GM19238 (cell line): ENCODE results near the gene SMARCA4.
"Not testable (repeated sequence)": the region's sequence is repeated elsewhere in the genome, so short reads cannot be mapped to it uniquely, and the experiment has no call there.

ENCODE experiments used
- DNase-seq: peaks from one replicate; pipeline ENCODE4 v3.0.0; 2011; ENCODE audit warnings: low spot score; ENCODE audit not compliant: insufficient read length

The SMARCA4 gene

DNA sequence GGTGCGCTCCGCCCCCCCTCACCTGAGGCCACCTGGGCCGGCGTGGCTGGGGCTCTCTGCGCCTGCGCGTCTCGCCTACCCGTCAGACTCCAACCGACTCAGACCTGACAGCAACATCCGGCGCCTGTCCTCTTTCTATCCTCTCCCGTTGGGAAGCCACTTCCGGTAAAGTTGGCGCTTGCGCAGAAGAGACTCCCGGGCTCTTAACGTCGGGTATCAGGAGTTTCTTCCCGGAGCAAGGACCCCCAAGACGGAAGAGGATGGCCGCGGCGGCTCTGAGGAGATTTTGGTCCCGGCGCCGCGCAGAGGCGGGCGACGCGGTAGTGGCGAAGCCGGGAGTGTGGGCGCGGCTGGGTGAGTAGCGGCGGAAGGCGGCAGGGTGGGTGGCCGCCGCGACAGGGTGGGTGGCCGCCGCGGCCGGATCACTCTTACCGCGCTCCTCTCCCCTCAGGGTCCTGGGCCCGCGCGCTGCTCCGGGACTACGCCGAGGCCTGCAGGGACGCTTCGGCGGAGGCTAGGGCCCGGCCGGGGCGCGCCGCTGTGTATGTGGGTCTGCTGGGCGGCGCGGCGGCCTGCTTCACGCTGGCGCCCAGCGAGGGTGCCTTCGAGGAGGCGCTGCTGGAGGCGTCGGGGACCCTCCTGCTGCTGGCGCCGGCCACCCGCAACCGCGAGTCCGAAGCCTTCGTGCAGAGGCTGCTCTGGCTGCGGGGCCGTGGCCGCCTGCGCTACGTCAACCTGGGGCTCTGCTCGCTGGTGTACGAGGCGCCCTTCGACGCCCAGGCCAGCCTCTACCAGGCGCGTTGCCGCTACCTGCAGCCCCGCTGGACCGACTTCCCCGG lies 32.0 kb upstream of the SMARCA4 start, which contains the start of the genes TIMM29 and YIPF2:
TSS of gene TIMM29 (plus strand) at position 249 of the 839 bp plus-strand sequence. CDS start at position 261, 12 bp downstream.
TSS of gene YIPF2 (minus strand) at position 77 of the 839 bp plus-strand sequence. CDS start 229 bp downstream, outside the sequence.
- peak; percentile 98 for DNase-seq

GRCh38 chr19:10929402-10929794 lies 31.4 kb upstream of the SMARCA4 start:
- DNase-seq = no peak

DNA sequence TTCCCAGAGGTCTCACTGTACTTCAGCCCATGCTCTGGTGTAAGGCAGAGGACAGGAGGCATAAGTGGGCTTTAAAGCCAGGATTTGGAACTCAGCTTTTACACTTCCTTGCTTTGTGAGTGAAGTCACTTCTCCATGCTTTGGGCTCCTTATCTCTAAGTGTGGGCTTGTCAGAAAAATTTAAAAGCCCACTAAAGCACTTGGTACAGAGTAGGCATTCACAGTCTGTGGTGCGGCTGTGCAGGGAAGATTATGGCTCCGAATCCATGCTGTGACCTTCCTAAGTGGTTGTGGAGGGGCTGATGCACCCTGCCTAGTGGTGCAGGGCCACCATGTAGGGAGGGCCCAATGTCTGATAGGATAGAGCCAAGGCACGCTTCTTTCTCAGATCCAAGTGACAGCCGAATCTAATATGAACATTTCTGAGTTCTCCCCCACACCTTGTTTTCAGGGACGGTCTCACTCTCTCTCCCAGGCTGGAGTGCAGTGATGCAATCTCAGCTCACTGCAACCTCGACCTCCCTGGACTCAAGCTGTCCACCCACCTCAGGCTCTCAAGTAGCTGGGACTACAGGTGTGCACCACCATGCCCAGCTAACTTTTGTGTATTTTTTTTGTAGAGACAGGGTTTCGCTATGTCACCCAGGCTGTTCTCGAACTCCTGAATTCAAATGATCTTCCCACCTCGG lies 25.3 kb upstream of the SMARCA4 start:
- no peak for DNase-seq

DNA sequence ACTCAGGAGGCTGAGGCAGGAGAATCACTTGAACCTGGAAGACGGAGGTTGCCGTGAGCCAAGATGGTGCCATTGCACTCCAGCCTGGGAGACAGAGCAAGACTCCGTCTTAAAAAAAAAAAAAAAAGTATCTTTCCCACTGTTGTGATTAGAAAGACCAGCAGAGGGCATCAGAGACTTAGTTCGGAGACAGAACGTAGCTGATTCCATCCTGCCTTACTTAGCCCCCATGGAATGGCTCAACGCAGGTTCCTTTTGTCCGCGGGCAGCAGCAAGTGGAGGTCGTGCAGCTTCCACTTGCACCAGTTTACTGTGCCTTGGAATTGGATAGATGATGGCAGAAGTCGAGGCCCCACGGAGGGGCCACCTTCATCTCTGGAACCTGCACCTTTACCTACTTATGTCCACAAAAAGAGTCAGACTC lies 24.2 kb upstream of the SMARCA4 start:
- DNase-seq = no peak

- DNase-seq = not testable (repeated sequence)
Observed at GRCh38 chr19:10941649-10942048, 19.2 kb upstream of the SMARCA4 start.

DNA sequence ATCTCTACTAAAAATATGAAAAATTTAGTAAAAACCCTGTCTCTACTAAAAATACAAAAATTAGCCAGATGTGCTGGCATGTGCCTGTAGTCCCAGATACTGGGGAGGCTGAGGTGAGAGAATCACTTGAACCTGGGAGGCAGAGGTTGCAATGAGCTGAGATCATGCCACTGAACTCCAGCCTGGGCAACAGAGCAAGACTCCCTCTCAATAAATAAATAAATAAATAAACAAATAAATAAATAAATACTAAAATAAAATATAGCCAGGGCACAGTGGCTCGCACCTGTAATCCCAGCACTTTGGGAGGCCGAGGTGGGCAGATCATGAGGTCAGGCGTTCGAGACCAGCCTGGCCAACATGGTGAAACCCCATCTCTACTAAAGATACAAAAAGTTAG lies 17.4 kb upstream of the SMARCA4 start:
- not testable (repeated sequence) for DNase-seq

- no peak for DNase-seq
Observed at GRCh38 chr19:10945264-10945663, 15.6 kb upstream of the SMARCA4 start.

GRCh38 chr19:10946958-10947657 lies 13.7 kb upstream of the SMARCA4 start:
- no peak for DNase-seq

- DNase-seq = no peak
Observed at GRCh38 chr19:10952809-10953208, 8.0 kb upstream of the SMARCA4 start.

- DNase-seq = not testable (repeated sequence)
Observed at GRCh38 chr19:10959277-10959968, 1.4 kb upstream of the SMARCA4 start.

- no peak for DNase-seq
Observed at GRCh38 chr19:10961073-10961860, 437 bp downstream of the SMARCA4 start.

GRCh38 chr19:10962863-10963262 lies 2.0 kb downstream of the SMARCA4 start:
- DNase-seq = no peak

DNA sequence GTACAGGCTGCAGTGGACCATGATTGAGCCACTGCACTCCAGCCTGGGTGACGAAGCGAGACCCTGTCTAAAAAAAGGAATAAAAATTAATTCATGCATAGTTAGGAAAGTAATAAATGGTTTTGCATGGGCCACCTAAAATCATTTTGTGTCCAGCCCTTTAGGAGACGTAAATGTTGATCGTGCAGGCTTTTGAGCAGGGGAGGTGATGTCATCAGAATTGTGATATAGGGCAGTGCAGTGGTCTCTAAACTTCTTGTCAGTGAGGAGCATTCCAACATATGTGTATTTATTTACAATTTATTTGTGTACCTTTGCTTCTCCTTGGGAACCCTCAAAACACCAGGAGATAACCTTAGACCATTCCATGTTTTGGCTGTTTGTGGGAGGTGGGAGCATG lies 3.0 kb downstream of the SMARCA4 start:
- DNase-seq = no peak

DNA sequence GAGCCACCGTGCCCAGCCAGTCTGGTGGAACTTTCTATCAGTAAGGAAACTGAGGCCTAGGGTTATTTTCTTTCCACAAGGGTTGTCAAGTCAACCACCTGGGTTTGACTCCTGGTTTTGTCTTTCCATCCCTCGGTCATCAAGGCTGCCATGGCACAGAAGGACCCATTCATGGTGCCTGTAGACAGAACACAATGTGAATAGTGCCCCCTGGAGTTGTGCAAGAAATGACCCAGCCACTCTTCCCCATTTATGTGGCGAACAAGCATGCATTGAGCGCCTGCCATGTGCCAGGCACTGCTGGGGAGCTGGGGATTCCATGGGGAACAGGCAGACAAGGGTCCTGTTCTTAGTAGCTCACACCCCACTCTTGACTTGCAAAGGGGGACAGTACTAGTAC lies 4.1 kb downstream of the SMARCA4 start:
- no peak for DNase-seq

GRCh38 chr19:10965398-10965797 lies 4.6 kb downstream of the SMARCA4 start:
- no peak for DNase-seq

DNA sequence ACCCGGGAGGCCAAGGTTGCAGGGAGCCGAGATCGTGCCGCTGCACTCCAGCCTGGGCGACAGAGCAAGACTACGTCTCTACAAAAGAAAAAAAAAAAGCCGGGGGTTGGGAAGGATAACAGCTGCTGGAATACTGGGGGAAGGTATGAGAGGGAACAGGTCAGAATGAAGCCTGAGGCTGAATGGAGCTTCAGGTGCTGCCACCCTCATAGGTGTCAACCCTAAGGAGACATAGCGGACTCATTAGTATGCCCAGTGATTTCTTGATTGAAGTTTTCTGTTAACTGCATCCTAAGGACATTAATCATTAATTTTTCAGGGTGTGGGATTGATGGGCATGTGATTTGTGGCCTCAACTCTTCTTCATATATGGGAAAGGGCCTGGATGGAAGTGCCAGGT lies 6.0 kb downstream of the SMARCA4 start:
- DNase-seq = no peak

GRCh38 chr19:10968527-10969135 lies 7.8 kb downstream of the SMARCA4 start:
- no peak for DNase-seq

- no peak for DNase-seq
Observed at GRCh38 chr19:10971107-10971726, 10.4 kb downstream of the SMARCA4 start.

GRCh38 chr19:10975374-10976130 lies 14.7 kb downstream of the SMARCA4 start:
- no peak for DNase-seq
